WTC11 (cell line): ENCODE results near the gene PRKAG2.

Source experiments
- CTCF ChIP-seq: fragments of 200-600 bp; IDR thresholded peaks from 2 replicates; pipeline ENCODE4 v1.8.0; 2022; ENCODE audit warnings: antibody characterized with exemption
- TEAD4 ChIP-seq: sonication (generic); formaldehyde crosslinking; IDR thresholded peaks from 2 replicates; pipeline ENCODE4 v1.8.0; 2022; ENCODE audit warnings: mild to moderate bottlenecking, missing genetic modification reagents

GRCh38 chr7:151659219-151659618, 217.7 kb downstream of the PRKAG2 start:
- TF ChIP-seq CTCF: no peak
- no peak for TF ChIP-seq TEAD4 (CRISPR knock-in tag)
